ENCODE measurements around the gene MYLIP. TPM values are rescaled to one million over a fixed set of nuclear protein-coding genes. Genes with fewer than 3 reads are reported as not detected.
A peak's percentile ranks its signal among the peaks of the same experiment; 100 is the strongest.

MYLIP gene
- total and polyA plus RNA-seq, 2 of the 4 experiments (the other 2 are of a cell fraction) = 1.8 to 3.2 TPM

DNA sequence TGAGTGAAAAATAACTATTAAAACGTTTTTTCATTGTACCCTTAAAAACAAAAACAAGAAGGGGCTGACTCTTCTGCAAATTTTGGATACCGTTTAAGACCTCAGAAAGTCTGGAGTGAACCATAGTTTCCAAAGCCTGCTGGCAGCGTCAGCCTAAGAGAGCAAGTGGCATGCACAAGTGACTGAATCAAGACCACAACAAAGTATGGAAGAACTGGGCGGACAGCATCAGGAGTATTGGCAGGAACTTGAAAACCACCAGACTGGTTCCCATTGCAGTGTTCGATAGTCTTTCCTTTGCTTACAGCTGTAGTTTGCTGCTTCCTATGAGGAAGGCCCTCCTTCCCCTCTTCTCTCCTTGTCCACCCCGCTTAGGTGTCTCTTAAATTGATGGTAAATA is 33.7 kb upstream of the MYLIP start:
- CTCF ChIA-PET = no interaction called here
- no CpG with 5 or more reads among the region's 6 CpGs for WGBS, 2 experiments (ENCODE audit: extremely low coverage in 2 of 2, insufficient read length in 1 of 2)
- dilution Hi-C loops (cut with HindIII; ENCODE audit: low sequenced_read_pairs, unreplicated experiment) = no loop called here

More for the DNA sequence above, 33.7 kb upstream of the MYLIP start:
- Histone ChIP-seq H3K9ac (ENCODE audit: low read depth, low read length) (no peak overlapping the region), H3K4ac (ENCODE audit: low read depth, low read length) (no peak overlapping the region), H4K5ac (ENCODE audit: low read depth, low read length) (no peak overlapping the region), H3K9me3 (ENCODE audit: control insufficient read depth, insufficient read depth, low read length) (peaks cover 2% of the 10 kb centered on the region; the same call in 1 of the 2 replicates), H4K20me1 (ENCODE audit: insufficient read depth, low read length) (no peaks in the 10 kb centered on the region), H3K4me1 (ENCODE audit: control insufficient read depth, insufficient read depth, low read length) (no peaks in the 10 kb centered on the region), H3K27ac (ENCODE audit: insufficient read depth, low read length) (no peak overlapping the region), H3K56ac (ENCODE audit: extremely low read depth, insufficient read depth, low read length) (no peak overlapping the region), H2AK9ac (replicated peaks; ENCODE audit: low read depth, low read length, poor library complexity) (peak overlapping the region; percentile 45), H3K27me3 (ENCODE audit: control insufficient read depth, insufficient read depth, low read length) (peaks cover 16% of the 10 kb centered on the region), H2BK120ac (ENCODE audit: low read depth, low read length) (no peak overlapping the region), H2BK15ac (ENCODE audit: low read depth, low read length) (no peak overlapping the region), H3K14ac (replicated peaks; ENCODE audit: low read depth, low read length) (no peak overlapping the region), H3K79me1 (ENCODE audit: low read depth in 1 of 2, low read length in 2 of 2) (no peaks in the 10 kb centered on the region), H3K9me1 (ENCODE audit: insufficient read depth, low read length) (no peaks in the 10 kb centered on the region), H3K4me3 (ENCODE audit: insufficient read depth, low read depth, low read length) (no peak overlapping the region), H3K18ac (ENCODE audit: low read depth, low read length) (no peak overlapping the region), H2AFZ (replicated peaks; ENCODE audit: low read length, poor library complexity) (no peak overlapping the region), H2AK5ac (ENCODE audit: low read depth, low read length) (no peak overlapping the region), H2BK5ac (ENCODE audit: low read depth, low read length, poor library complexity, severe bottlenecking) (no peak overlapping the region), H3K4me2 (ENCODE audit: low read depth, low read length) (no peak overlapping the region), H4K91ac (ENCODE audit: insufficient read depth, low read depth, low read length) (no peak overlapping the region), H3K23ac (ENCODE audit: low read depth, low read length) (no peak overlapping the region), H2BK20ac (ENCODE audit: low read depth, low read length) (no peak overlapping the region), H3K36me3 (ENCODE audit: control insufficient read depth, insufficient read depth, low read length) (no peaks in the 10 kb centered on the region), H4K8ac (ENCODE audit: low read depth in 2 of 2, low read length in 2 of 2) (no peak overlapping the region)
- BruUV-seq (replicated peaks) = no TSS peak
- no peak for DNase-seq
- in situ Hi-C loops (cut with MboI; ENCODE audit: low sequenced_read_pairs) = no loop called here
- no peak for ATAC-seq (ENCODE audit: low read depth)
- intact Hi-C loops (cut with micrococcal nuclease) = no loop called here
- TF ChIP-seq, protein P1, sequence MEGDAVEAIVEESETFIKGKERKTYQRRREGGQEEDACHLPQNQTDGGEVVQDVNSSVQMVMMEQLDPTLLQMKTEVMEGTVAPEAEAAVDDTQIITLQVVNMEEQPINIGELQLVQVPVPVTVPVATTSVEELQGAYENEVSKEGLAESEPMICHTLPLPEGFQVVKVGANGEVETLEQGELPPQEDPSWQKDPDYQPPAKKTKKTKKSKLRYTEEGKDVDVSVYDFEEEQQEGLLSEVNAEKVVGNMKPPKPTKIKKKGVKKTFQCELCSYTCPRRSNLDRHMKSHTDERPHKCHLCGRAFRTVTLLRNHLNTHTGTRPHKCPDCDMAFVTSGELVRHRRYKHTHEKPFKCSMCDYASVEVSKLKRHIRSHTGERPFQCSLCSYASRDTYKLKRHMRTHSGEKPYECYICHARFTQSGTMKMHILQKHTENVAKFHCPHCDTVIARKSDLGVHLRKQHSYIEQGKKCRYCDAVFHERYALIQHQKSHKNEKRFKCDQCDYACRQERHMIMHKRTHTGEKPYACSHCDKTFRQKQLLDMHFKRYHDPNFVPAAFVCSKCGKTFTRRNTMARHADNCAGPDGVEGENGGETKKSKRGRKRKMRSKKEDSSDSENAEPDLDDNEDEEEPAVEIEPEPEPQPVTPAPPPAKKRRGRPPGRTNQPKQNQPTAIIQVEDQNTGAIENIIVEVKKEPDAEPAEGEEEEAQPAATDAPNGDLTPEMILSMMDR (conservative IDR thresholded peaks at IDR 0.05; ENCODE audit: low read depth, low read length) = no peak
- TF ChIP-seq CEBPB (IDR thresholded peaks at IDR 0.05; ENCODE audit: low read depth, low read length) (no peak), RCOR1 (IDR thresholded peaks at IDR 0.05; ENCODE audit: insufficient replicate concordance, low read length) (no peak), NFE2L2 (IDR thresholded peaks at IDR 0.05; ENCODE audit: low read depth, low read length) (no peak), FOS (IDR thresholded peaks at IDR 0.05; ENCODE audit: low read depth, low read length) (no peak), CHD1 (IDR thresholded peaks at IDR 0.05; ENCODE audit: low read depth, low read length) (no peak), MXI1 (IDR thresholded peaks at IDR 0.05; ENCODE audit: borderline replicate concordance, low read depth, low read length) (no peak), MAFK (IDR thresholded peaks at IDR 0.05; ENCODE audit: low read depth, low read length) (no peak), RAD21 (IDR thresholded peaks at IDR 0.05; ENCODE audit: low read length) (no peak), SMC3 (IDR thresholded peaks at IDR 0.05; ENCODE audit: low read depth, low read length) (no peak), RFX5 (IDR thresholded peaks at IDR 0.05; ENCODE audit: low read depth, low read length) (no peak), BHLHE40 (IDR thresholded peaks at IDR 0.05; ENCODE audit: low read depth, low read length) (no peak), MAZ (IDR thresholded peaks at IDR 0.05; ENCODE audit: borderline replicate concordance, low read depth, low read length) (no peak), POLR2A (IDR thresholded peaks at IDR 0.05; ENCODE audit: low read depth, low read length) (no peak)
- TF ChIP-seq, protein P2, sequence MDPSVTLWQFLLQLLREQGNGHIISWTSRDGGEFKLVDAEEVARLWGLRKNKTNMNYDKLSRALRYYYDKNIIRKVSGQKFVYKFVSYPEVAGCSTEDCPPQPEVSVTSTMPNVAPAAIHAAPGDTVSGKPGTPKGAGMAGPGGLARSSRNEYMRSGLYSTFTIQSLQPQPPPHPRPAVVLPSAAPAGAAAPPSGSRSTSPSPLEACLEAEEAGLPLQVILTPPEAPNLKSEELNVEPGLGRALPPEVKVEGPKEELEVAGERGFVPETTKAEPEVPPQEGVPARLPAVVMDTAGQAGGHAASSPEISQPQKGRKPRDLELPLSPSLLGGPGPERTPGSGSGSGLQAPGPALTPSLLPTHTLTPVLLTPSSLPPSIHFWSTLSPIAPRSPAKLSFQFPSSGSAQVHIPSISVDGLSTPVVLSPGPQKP (IDR thresholded peaks at IDR 0.05; ENCODE audit: borderline replicate concordance, low read depth, low read length) = no peak
- TF ChIP-seq, protein P3, sequence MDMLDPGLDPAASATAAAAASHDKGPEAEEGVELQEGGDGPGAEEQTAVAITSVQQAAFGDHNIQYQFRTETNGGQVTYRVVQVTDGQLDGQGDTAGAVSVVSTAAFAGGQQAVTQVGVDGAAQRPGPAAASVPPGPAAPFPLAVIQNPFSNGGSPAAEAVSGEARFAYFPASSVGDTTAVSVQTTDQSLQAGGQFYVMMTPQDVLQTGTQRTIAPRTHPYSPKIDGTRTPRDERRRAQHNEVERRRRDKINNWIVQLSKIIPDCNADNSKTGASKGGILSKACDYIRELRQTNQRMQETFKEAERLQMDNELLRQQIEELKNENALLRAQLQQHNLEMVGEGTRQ (IDR thresholded peaks at IDR 0.05; ENCODE audit: low read depth, low read length) = no peak
- POLR2A ChIA-PET (ENCODE audit: unreplicated experiment) = no interaction called here
